GM18868 (cell line): ENCODE measurements around the gene SLC19A1.

Experiments used
- ATAC-seq: cut with Tn5 transposase; IDR thresholded peaks from one replicate; pipeline ENCODE4 v1.9.1; 2021; ENCODE audit warnings: mild to moderate bottlenecking, moderate library complexity; ENCODE audit not compliant: unreplicated experiment

SLC19A1 gene

DNA sequence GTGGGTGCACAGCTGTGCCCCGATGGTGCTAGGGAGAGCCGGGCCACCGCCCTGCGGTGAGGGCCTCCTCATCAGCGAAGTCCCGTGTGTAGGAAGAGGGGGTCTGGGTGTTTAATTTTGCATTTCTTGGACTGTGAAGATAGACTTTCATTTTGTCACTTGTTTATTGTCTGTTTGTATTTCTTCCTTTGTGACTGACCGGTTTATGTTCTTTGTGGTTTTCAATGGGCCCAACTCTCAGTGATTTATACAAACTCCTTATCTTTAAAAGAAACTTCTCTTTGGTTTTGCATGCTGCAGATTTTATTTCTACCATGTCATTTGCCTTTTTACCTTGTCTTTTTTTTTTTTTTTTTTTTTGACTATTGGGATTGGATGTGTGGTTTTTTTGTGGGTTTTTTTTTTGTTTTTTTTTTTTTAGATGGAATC, 72.1 kb downstream of the SLC19A1 start:
- ATAC-seq = no peak

- ATAC-seq = no peak
Observed at GRCh38 chr21:45469273-45470086, 72.8 kb downstream of the SLC19A1 start.

DNA sequence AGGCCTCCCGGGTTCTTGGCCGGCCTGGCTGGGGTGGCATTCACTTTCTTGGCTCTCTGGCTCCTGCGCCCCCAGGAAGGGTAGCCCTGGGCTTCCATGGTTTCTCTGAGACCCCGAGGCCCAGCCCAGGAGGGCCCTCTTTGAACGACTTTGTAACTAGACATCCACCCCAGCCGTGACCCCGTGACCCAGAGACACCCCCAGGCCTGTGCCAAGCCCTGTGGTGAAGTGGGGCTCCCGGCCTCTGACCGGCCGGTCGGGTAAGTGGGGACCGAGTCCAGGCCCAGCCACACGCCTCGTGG, 73.3 kb downstream of the SLC19A1 start:
- no peak for ATAC-seq

DNA sequence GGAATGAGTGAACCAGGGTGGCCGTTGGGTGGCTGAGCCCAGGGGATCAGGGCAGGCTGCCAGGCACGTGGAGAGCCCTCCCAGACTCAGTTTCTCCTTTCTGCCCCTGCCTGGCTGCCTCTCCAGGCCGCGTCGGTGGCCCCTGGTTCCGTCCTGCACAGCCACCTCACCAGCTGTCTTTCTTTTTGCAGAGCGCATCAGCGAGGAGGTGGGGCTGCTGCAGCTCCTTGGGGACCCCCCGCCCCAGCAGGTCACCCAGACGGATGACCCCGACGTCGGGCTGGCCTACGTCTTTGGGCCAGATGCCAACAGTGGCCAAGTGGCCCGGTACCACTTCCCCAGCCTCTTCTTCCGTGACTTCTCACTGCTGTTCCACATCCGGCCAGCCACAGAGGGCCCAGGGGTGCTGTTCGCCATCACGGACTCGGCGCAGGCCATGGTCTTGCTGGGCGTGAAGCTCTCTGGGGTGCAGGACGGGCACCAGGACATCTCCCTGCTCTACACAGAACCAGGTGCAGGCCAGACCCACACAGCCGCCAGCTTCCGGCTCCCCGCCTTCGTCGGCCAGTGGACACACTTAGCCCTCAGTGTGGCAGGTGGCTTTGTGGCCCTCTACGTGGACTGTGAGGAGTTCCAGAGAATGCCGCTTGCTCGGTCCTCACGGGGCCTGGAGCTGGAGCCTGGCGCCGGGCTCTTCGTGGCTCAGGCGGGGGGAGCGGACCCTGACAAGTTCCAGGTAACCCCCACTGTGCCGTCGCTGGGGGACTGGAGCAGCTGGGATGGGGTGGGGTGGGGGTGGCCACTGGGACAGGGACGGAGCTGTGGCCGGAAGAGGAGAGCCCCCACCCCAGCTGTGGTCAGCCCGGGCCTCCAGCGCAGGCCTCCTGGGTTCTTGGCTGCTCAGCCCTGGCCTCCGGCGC, 73.9 kb downstream of the SLC19A1 start:
- ATAC-seq = no peak

GRCh38 chr21:45467221-45467779, 74.9 kb downstream of the SLC19A1 start:
- no peak for ATAC-seq

GRCh38 chr21:45466330-45467220, 75.7 kb downstream of the SLC19A1 start:
- no peak for ATAC-seq

GRCh38 chr21:45465611-45466329, 76.5 kb downstream of the SLC19A1 start:
- no peak for ATAC-seq

DNA sequence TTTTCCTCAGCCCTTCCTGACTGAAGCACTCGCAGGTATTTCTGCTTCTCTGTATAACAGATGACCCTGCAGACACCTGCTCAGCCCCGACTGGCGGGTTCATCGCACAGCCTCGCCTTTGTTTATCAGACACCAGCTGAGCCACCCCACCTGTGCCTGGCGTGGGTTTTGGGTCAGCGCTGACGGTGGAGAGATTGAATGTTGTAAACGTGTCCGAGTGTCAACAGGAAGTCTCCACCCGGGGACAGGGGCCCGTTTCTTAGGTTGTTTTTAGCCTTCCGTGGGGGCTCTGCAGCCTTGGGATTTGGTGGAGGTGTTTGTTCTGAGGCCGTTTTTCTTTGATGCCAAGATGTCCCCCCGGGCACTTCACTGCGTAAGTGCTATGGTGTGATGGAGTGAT, 77.1 kb downstream of the SLC19A1 start:
- ATAC-seq = no peak

DNA sequence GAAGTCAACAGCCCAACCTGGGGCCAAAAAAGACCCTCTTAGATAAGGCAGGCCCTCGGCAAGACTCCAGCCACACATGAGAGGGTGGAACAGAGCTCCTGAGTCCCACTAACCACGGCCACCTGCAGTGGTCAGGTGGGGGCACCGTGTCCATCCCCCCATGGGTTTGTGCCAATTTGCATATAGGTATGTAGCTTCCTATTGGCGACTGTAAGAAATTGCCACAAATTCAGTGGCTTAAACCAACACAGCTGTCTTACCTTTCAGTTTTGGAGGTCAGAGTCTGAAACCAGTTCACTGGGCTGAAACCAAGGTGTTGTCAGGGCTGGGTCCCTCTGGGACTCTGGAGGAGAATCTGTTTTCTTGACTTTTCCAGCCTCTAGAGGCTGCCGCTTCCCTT, 77.9 kb downstream of the SLC19A1 start:
- ATAC-seq = no peak

DNA sequence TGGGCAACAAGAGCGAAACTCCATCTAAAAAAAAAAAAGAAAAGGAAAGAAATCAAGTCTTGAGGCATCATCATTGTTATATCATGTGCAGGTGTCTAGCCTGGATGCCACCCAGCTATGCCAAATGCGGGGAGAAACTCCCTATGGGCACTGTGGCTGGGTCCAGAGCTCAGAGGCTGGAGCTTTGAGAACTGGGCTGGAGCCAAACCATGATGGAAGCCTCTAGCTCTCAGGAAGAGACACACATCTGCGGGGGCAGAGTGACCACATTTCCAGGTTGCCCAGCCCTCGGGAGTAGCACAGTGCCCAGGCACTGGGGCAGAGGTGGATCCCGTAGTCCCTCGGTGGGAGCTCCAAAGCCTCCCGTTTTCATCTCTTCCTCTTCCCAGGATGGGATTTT, 78.4 kb downstream of the SLC19A1 start:
- ATAC-seq = no peak

- no peak for ATAC-seq
Observed at GRCh38 chr21:45461806-45462341, 80.4 kb downstream of the SLC19A1 start.

DNA sequence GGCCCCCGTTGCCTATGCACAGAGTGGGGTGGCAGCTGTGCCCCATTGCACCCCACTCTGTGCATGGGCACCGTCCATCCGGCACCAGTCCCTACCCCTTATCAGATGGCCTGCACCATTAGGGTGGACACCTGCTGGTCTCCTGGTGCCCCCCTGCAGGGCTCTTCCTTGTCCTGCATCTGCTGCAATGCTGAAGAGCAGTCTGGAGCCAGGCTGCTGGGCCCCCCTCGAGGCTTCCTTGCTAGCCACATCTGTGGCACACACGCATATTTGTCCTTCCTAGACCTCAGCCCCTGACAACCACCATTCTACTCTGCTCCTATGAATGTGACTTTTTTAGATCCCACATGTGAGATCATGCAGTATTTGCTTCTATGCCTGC, 80.9 kb downstream of the SLC19A1 start:
- no peak for ATAC-seq

- no peak for ATAC-seq
Observed at GRCh38 chr21:45460611-45461368, 81.5 kb downstream of the SLC19A1 start.

- ATAC-seq = no peak
Observed at GRCh38 chr21:45460011-45460565, 82.2 kb downstream of the SLC19A1 start.

DNA sequence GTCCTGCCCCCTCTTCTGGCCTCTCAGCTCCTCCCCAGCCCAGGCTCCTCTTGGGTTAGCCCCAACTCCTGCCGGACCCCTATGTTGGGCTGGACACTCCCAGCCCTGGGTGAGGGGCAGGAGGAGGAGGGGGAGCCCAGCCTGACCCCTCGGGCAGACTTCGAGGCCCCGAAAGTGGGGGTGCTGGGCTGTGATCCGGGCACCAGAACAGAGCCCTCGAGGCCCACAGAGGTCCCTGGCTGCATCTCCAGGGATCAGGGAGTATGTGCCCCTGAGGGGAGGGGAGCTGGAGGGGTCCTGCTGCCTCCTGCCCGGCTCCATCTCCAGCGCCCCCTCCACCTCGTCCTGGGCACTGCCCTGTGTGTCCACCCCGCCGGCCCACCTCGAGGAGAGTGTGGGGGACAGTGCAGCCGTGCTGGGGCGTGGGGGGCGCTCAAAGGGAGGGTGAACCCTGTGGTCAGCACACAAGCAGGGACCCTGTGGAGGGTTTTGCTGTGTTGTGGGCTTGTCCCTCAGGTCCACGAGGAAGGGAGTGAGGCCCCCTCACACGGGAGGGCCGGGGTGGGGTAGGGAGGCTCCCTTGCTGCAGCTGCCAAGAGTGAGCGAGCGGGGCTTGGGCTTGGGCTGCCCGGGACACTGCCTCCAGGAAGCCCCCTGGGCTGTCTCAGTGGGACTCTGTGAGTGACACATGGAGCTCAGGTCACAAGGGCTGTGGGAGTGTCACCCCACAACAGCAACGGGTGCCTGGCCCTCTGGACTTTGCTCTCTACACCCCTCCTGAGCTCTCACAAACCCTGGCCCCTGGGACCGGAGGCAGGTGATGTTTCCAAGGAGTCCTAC, 82.8 kb downstream of the SLC19A1 start:
- ATAC-seq = no peak

GRCh38 chr21:45458281-45459170, 83.7 kb downstream of the SLC19A1 start:
- ATAC-seq = no peak

- no peak for ATAC-seq
Observed at GRCh38 chr21:45457832-45458172, 84.4 kb downstream of the SLC19A1 start.
